IMR-90 (cell line): ENCODE data around the gene TRIO.

Experiments
- MAZ ChIP-seq: IDR thresholded peaks from 2 replicates; pipeline ENCODE4 v1.6.1; 2012; ENCODE audit warnings: low read depth, mild to moderate bottlenecking, low read length, improper control_type of control experiment, moderate library complexity, borderline replicate concordance
- RAD21 ChIP-seq: IDR thresholded peaks from 2 replicates; pipeline ENCODE4 v1.6.1; 2012; ENCODE audit warnings: low read length, improper control_type of control experiment
- SMC3 ChIP-seq: fragments of 150-350 bp; IDR thresholded peaks from 2 replicates; pipeline ENCODE4 v1.6.1; 2016; ENCODE audit warnings: low read depth, mild to moderate bottlenecking, antibody characterized with exemption, low read length, moderate library complexity
- TF ChIP-seq, protein P1 (sequence below): conservative IDR thresholded peaks from 2 replicates; pipeline ENCODE4 v1.5.1; 2012; ENCODE audit warnings: mild to moderate bottlenecking, low read depth, low read length, improper control_type of control experiment

DNA sequence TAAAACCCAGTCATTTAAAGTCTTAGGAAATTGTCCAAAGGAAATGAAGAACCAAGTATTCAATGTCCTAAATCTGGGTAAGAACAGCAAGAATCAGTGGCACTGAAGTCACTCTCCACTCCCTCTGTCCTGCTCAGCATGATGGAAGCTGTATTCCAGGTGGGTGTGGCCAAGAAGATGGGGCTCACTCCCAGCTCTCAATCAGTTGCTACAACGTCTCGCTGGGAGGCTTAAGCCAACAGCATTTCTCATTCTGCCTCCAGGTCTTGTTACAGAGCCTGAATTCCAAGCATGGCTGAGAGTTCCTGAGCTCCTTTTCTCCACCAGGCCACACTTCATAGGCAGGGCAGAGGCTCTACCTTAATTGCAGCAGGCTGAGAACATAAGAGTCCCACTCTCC lies 41.2 kb upstream of the TRIO start:
- TF ChIP-seq, protein P1, sequence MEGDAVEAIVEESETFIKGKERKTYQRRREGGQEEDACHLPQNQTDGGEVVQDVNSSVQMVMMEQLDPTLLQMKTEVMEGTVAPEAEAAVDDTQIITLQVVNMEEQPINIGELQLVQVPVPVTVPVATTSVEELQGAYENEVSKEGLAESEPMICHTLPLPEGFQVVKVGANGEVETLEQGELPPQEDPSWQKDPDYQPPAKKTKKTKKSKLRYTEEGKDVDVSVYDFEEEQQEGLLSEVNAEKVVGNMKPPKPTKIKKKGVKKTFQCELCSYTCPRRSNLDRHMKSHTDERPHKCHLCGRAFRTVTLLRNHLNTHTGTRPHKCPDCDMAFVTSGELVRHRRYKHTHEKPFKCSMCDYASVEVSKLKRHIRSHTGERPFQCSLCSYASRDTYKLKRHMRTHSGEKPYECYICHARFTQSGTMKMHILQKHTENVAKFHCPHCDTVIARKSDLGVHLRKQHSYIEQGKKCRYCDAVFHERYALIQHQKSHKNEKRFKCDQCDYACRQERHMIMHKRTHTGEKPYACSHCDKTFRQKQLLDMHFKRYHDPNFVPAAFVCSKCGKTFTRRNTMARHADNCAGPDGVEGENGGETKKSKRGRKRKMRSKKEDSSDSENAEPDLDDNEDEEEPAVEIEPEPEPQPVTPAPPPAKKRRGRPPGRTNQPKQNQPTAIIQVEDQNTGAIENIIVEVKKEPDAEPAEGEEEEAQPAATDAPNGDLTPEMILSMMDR = no peak
- TF ChIP-seq SMC3 (no peak), MAZ (no peak), RAD21 (no peak)
